AG09319 (cell line): ENCODE data around the gene SPINK1.

Experiments
- DNase-seq: peaks from one replicate; pipeline ENCODE4 v3.0.0-alpha.2; 2010; ENCODE audit warnings: low read depth; ENCODE audit errors: extremely low read depth
- CTCF ChIP-seq: IDR thresholded peaks from 2 replicates; pipeline ENCODE4 v1.5.1; 2011; ENCODE audit warnings: low read depth, mild to moderate bottlenecking, inconsistent platforms, low read length, moderate library complexity

The SPINK1 gene

GRCh38 chr5:147855774-147856069, 24.3 kb upstream of the SPINK1 start:
- DNase-seq: no peak

GRCh38 chr5:147854894-147855773, 23.7 kb upstream of the SPINK1 start:
- DNase-seq: no peak
- no peak for TF ChIP-seq CTCF

More at GRCh38 chr5:147855774-147856069, 24.3 kb upstream of the SPINK1 start:
- no peak for TF ChIP-seq CTCF

GRCh38 chr5:147854331-147854730, 22.9 kb upstream of the SPINK1 start:
- no peak for DNase-seq
- no peak for TF ChIP-seq CTCF

- TF ChIP-seq CTCF: no peak
- DNase-seq: no peak
These were observed 22.0 kb upstream of the SPINK1 start for GRCh38 chr5:147853372-147853987.

- no peak for DNase-seq
- no peak for TF ChIP-seq CTCF
These were observed 20.9 kb upstream of the SPINK1 start for GRCh38 chr5:147852365-147852764.

- no peak for TF ChIP-seq CTCF
- DNase-seq: no peak
These were observed 20.1 kb upstream of the SPINK1 start for GRCh38 chr5:147851578-147851977.

GRCh38 chr5:147849226-147849625, 17.8 kb upstream of the SPINK1 start:
- TF ChIP-seq CTCF: no peak
- DNase-seq: no peak
